B cell (primary cell): ENCODE data around the gene TBC1D1.

Experiments used
- CTCF ChIP-seq: fragments of 200-600 bp; IDR thresholded peaks from one replicate; pipeline ENCODE4 v1.8.0; 2022; ENCODE audit warnings: antibody characterized with exemption, mild to moderate bottlenecking
- EZH2 ChIP-seq: IDR thresholded peaks from 2 replicates; pipeline ENCODE4 v1.6.1; 2012; ENCODE audit warnings: borderline replicate concordance, low read depth, mild to moderate bottlenecking, moderate library complexity, low read length; ENCODE audit not compliant: insufficient read depth, poor library complexity, severe bottlenecking

GRCh38 chr4:37990731-37991245 is 99.9 kb downstream of the TBC1D1 start:
- TF ChIP-seq CTCF, result no peak
- no peak for TF ChIP-seq EZH2
